Trophoblast cell (in vitro differentiated cells and primary cell): Measurements from ENCODE around the gene PPP1R13L.
A peak's percentile ranks its signal among the peaks of the same experiment; 100 is the strongest.

Experiments used
- DNase-seq, 2 donors: peaks; one replicate each; pipeline ENCODE4 v3.0.0-alpha.2; 2016
- H2AFZ ChIP-seq: 2 replicates; pipeline ENCODE4 v1.6.1; 2013; ENCODE audit warnings: low read length, moderate library complexity, mild to moderate bottlenecking; ENCODE audit not compliant: insufficient read depth, poor library complexity
- H2AK5ac ChIP-seq: 2 replicates; pipeline ENCODE4 v1.6.1; 2013; ENCODE audit warnings: mild to moderate bottlenecking, low read length
- H2BK120ac ChIP-seq: 2 replicates; pipeline ENCODE4 v1.6.1; 2013; ENCODE audit warnings: low read length, mild to moderate bottlenecking, moderate library complexity; ENCODE audit not compliant: insufficient read depth, poor library complexity
- H2BK12ac ChIP-seq: 2 replicates; pipeline ENCODE4 v1.6.1; 2013; ENCODE audit warnings: mild to moderate bottlenecking, low read length, moderate library complexity
- H2BK5ac ChIP-seq: 2 replicates; pipeline ENCODE4 v1.6.1; 2013; ENCODE audit warnings: low read length, low read depth, moderate library complexity, mild to moderate bottlenecking; ENCODE audit not compliant: poor library complexity
- H3K14ac ChIP-seq: 2 replicates; pipeline ENCODE4 v1.6.1; 2013; ENCODE audit warnings: mild to moderate bottlenecking, low read length
- H3K18ac ChIP-seq: 2 replicates; pipeline ENCODE4 v1.6.1; 2013; ENCODE audit warnings: mild to moderate bottlenecking, low read length
- H3K23ac ChIP-seq: 2 replicates; pipeline ENCODE4 v1.6.1; 2013; ENCODE audit warnings: low read length
- H3K27ac ChIP-seq: 2 replicates; pipeline ENCODE4 v1.5.1; 2013; ENCODE audit warnings: low read depth, mild to moderate bottlenecking, inconsistent platforms, low read length, moderate library complexity
- H3K27me3 ChIP-seq: 2 replicates; pipeline ENCODE4 v1.6.1; 2013; ENCODE audit warnings: inconsistent platforms, mild to moderate bottlenecking, low read length, moderate library complexity; ENCODE audit not compliant: insufficient read depth
- H3K36me3 ChIP-seq, 2 experiments: 1 replicate in 1 of 2; 2 replicates in 1 of 2; pipeline ENCODE4 v1.6.1; 2013; ENCODE audit warnings: low read length in 2 of 2, mild to moderate bottlenecking in 2 of 2, moderate library complexity in 1 of 2; ENCODE audit not compliant: insufficient read depth in 2 of 2, control insufficient read depth in 1 of 2
- H3K4ac ChIP-seq: 2 replicates; pipeline ENCODE4 v1.6.1; 2013; ENCODE audit warnings: low read depth, mild to moderate bottlenecking, low read length, moderate library complexity
- H3K4me1 ChIP-seq, 2 experiments: 1 replicate in 1 of 2; 2 replicates in 1 of 2; pipeline ENCODE4 v1.6.1; 2013; ENCODE audit warnings: low read length in 2 of 2, mild to moderate bottlenecking in 2 of 2, moderate library complexity in 1 of 2; ENCODE audit not compliant: insufficient read depth in 2 of 2, control insufficient read depth in 1 of 2
- H3K4me2 ChIP-seq: 2 replicates; pipeline ENCODE4 v1.6.1; 2013; ENCODE audit warnings: inconsistent platforms, mild to moderate bottlenecking, low read length, moderate library complexity
- H3K4me3 ChIP-seq: 2 replicates; pipeline ENCODE4 v1.5.1; 2013; ENCODE audit warnings: mild to moderate bottlenecking, low read depth, low read length, inconsistent platforms
- H3K79me1 ChIP-seq: one replicate; pipeline ENCODE4 v1.6.1; 2013; ENCODE audit warnings: low read length
- H3K79me2 ChIP-seq: 2 replicates; pipeline ENCODE4 v1.6.1; 2013; ENCODE audit warnings: low read length, mild to moderate bottlenecking; ENCODE audit not compliant: control insufficient read depth, insufficient read depth, poor library complexity
- H3K9ac ChIP-seq: 2 replicates; pipeline ENCODE4 v1.6.1; 2013; ENCODE audit warnings: mild to moderate bottlenecking, low read length
- H3K9me3 ChIP-seq: 2 replicates; pipeline ENCODE4 v1.6.1; 2013; ENCODE audit warnings: low read depth, mild to moderate bottlenecking, control low read depth, inconsistent platforms, low read length; ENCODE audit not compliant: insufficient read depth
- H4K12ac ChIP-seq: 2 replicates; pipeline ENCODE4 v1.6.1; 2013; ENCODE audit warnings: low read depth, mild to moderate bottlenecking, low read length, moderate library complexity
- H4K8ac ChIP-seq: 2 replicates; pipeline ENCODE4 v1.6.1; 2013; ENCODE audit warnings: low read depth, mild to moderate bottlenecking, low read length, moderate library complexity
- H4K91ac ChIP-seq: one replicate; pipeline ENCODE4 v1.6.1; 2013; ENCODE audit warnings: low read depth, mild to moderate bottlenecking, low read length, moderate library complexity
- WGBS: extraction: QIAGEN DNeasy Blood & Tissue Kit; methylation state at CpG from one replicate; pipeline ENCODE4 v1.1.7; 2013; ENCODE audit warnings: missing lambda C conversion rate; ENCODE audit not compliant: insufficient read length, insufficient coverage; ENCODE audit errors: extremely low coverage; 5-methylcytosine and 5-hydroxymethylcytosine counted together

The PPP1R13L gene

DNA sequence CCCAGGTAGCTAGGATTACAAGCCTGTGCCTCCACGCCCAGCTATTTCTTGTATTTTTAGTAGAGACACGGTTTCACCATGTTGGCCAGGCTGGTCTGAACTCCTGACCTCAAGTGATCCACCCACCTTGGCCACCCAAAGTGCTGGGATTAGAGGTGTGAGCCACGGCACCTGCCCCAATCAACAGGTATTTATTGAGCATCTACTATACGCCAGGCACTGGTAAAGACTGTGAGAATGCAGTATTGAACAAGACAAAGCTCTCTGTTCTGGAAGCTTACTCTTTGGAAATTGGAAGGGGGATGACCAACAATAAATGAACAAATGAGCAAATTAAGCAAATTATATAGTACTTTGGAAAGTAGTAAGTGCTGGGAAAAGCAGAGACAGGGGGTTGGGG lies 40.3 kb upstream of the PPP1R13L start:
- Histone ChIP-seq H3K18ac (no peak overlapping the region), H3K27ac (no peak overlapping the region), H3K9ac (no peak overlapping the region), H4K12ac (no peak overlapping the region), H2BK5ac (no peak overlapping the region), H3K23ac (no peak overlapping the region), H3K4me1 (peaks cover 11 to 28% of the 10 kb centered on the region in 2 experiments), H3K79me2 (peaks cover 5% of the 10 kb centered on the region), H2BK12ac (no peak overlapping the region), H3K4me2 (no peak overlapping the region), H3K27me3 (no peaks in the 10 kb centered on the region), H4K91ac (peak overlapping the region; percentile 63), H2BK120ac (no peak overlapping the region), H2AFZ (no peak overlapping the region), H4K8ac (no peak overlapping the region), H2AK5ac (no peak overlapping the region), H3K79me1 (peaks cover 29% of the 10 kb centered on the region), H3K9me3 (no peaks in the 10 kb centered on the region), H3K36me3 (no peaks in the 10 kb centered on the region), H3K14ac (no peak overlapping the region), H3K4ac (no peak overlapping the region), H3K4me3 (no peak overlapping the region)
- DNase-seq = no peak
- no CpG with 5 or more reads among the region's 4 CpGs for WGBS

DNA sequence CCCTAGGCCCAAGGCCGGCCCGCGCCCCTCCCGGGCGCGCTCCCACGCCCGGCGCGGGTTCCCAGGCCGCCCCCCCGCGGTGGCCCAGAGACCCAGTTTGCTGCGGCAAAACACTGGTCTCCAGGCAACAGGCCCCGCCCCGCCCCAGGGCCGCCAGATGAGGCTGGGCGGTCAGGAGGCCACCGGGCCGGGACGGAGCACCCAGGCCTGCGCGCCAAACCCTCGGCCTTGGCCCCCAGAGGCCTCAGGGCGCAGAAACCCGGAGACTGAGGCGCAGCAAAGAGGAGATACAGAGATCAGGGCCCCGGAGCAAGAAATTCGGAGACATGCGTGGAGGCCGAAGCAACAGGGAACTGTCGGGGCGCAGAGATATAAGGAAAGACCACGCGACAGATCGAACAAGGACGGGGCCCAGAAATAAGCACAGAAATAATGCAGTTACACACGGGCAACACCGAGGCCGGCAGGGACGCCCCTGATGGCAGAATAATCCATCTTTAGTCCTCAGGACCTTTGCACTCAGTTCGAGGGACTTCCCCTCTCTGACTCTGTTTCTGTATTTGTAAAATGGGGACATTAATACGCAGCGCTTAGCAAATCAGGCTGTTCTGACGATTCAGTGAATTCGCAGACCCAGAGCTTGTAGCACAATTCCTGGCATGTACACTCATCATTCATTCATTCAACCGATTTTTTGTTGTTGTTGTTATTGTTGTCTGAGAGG lies 39.6 kb upstream of the PPP1R13L start:
- peak; percentile 94 to 97 for DNase-seq
- Histone ChIP-seq H2AK5ac (peak overlapping the region; percentile 6), H3K9me3 (no peaks in the 10 kb centered on the region), H2AFZ (no peak overlapping the region), H4K8ac (peak overlapping the region; percentile 44), H3K79me1 (peaks cover 33% of the 10 kb centered on the region), H2BK120ac (peak overlapping the region; percentile 48), H3K4me2 (peak overlapping the region; percentile 75), H3K9ac (peak overlapping the region; percentile 28), H4K91ac (peak overlapping the region; percentile 63), H3K14ac (peak overlapping the region; percentile 36), H4K12ac (peak overlapping the region; percentile 13), H3K79me2 (peaks cover 9% of the 10 kb centered on the region), H3K27me3 (no peaks in the 10 kb centered on the region), H2BK12ac (peak overlapping the region; percentile 39), H3K23ac (no peak overlapping the region), H3K4me3 (no peak overlapping the region), H2BK5ac (peak overlapping the region; percentile 48), H3K36me3 (no peaks in the 10 kb centered on the region), H3K4me1 (peaks cover 11 to 28% of the 10 kb centered on the region in 2 experiments), H3K18ac (peak overlapping the region; percentile 12), H3K27ac (peak overlapping the region; percentile 80), H3K4ac (no peak overlapping the region)
- WGBS = no CpG with 5 or more reads among the region's 47 CpGs

DNA sequence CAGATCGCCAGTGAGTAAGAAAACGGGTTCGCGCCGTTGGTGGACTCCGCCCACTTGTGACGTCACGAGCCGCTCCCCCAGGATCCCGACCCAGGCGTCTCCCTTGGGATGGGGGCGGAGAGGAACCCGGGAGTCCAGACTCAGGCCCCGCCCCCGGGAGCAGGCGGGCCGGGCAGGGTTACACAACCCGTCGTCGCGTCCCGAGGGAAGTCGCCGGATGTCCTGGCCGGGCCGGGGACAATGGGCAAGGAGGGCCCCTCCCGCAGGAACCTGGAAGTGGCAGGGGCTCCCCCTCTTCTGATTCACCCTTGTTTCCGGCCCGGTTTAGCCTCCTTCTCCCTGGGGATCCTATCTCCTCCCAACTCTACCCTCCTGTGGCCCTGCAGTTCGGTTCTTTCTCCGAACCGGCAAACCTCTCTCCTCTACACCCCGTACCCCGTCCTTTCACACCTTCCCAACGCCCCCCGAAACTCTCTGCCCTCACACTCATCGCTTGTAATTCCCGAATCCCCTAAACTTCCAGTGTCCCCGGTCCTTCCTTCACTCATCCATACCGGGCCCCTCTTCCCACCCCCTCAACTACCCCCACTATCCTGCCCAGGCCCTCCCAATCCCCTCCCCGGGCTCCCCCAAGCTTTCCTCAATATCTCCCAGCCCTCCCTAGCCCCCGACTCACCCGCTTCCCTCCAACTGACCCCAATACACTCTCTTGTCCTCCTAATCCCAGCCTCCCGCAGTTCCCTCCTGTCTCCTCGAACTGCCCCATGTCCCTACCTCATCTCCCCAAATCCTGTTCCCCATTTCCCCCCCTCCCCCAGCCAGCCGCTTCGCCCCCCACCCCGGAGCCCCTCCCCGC lies 38.8 kb upstream of the PPP1R13L start:
- peak overlapping the region; percentile 68 for H3K4me3 ChIP-seq
- no CpG with 5 or more reads among the region's 49 CpGs for WGBS
- peak overlapping the region; percentile 98 for H3K18ac ChIP-seq
- peak overlapping the region; percentile 98 for H2AK5ac ChIP-seq
- H4K8ac ChIP-seq = peak overlapping the region; percentile 99
- H2BK120ac ChIP-seq = peak overlapping the region; percentile 99
- peak overlapping the region; percentile 93 for H3K27ac ChIP-seq
- peak overlapping the region; percentile 68 for H3K9ac ChIP-seq
- no peaks in the 10 kb centered on the region for H3K27me3 ChIP-seq
- H3K9me3 ChIP-seq = no peaks in the 10 kb centered on the region
- peaks cover 29% of the 10 kb centered on the region for H3K79me1 ChIP-seq
- H3K36me3 ChIP-seq = no peaks in the 10 kb centered on the region
- H3K4me1 ChIP-seq = peaks cover 11 to 23% of the 10 kb centered on the region in 2 experiments
- H4K91ac ChIP-seq = peak overlapping the region; percentile 99
- peak overlapping the region; percentile 77 for H2AFZ ChIP-seq
- H3K23ac ChIP-seq = no peak overlapping the region
- H3K4me2 ChIP-seq = peak overlapping the region; percentile 91
- H3K4ac ChIP-seq = peak overlapping the region; percentile 97
- H3K79me2 ChIP-seq = peaks cover 10% of the 10 kb centered on the region
- peak overlapping the region; percentile 95 for H4K12ac ChIP-seq
- H3K14ac ChIP-seq = peak overlapping the region; percentile 95
- H2BK12ac ChIP-seq = peak overlapping the region; percentile 90
- peak overlapping the region; percentile 96 for H2BK5ac ChIP-seq
- peak; percentile 97 to 99 for DNase-seq

GRCh38 chr19:45442778-45443461 lies 38.1 kb upstream of the PPP1R13L start:
- no CpG with 5 or more reads among the region's 15 CpGs for WGBS
- Histone ChIP-seq H4K8ac (peak overlapping the region; percentile 59), H2AFZ (peak overlapping the region; percentile 4), H3K4me3 (peak overlapping the region; percentile 56), H3K27ac (peak overlapping the region; percentile 73), H2BK120ac (peak overlapping the region; percentile 9), H4K91ac (peak overlapping the region; percentile 73), H3K4me2 (peak overlapping the region; percentile 91), H3K4ac (no peak overlapping the region), H2BK12ac (peak overlapping the region; percentile 3), H3K27me3 (no peaks in the 10 kb centered on the region), H3K18ac (peak overlapping the region; percentile 27), H3K79me2 (peaks cover 10% of the 10 kb centered on the region), H2AK5ac (peak overlapping the region; percentile 25), H3K23ac (no peak overlapping the region), H3K9ac (peak overlapping the region; percentile 16), H4K12ac (peak overlapping the region; percentile 21), H3K4me1 (peaks cover 11 to 22% of the 10 kb centered on the region in 2 experiments), H3K36me3 (no peaks in the 10 kb centered on the region), H3K79me1 (peaks cover 29% of the 10 kb centered on the region), H3K14ac (peak overlapping the region; percentile 27), H3K9me3 (no peaks in the 10 kb centered on the region), H2BK5ac (peak overlapping the region; percentile 38)
- peak; percentile 99 to 100 for DNase-seq
